ENCODE data around the gene MUSK.

- no peak for TF ChIP-seq CTCF (IDR thresholded peaks at IDR 0.05; ENCODE audit: low read length)
- no peak for TF ChIP-seq EZH2 (IDR thresholded peaks at IDR 0.05; ENCODE audit: borderline replicate concordance, low read length)
Measured at GRCh38 chr9:110619831-110620230, 48.8 kb upstream of the MUSK start.

Measured in OCI-LY1 (cell line).